ENCODE measurements around the gene VIL1.

DNA sequence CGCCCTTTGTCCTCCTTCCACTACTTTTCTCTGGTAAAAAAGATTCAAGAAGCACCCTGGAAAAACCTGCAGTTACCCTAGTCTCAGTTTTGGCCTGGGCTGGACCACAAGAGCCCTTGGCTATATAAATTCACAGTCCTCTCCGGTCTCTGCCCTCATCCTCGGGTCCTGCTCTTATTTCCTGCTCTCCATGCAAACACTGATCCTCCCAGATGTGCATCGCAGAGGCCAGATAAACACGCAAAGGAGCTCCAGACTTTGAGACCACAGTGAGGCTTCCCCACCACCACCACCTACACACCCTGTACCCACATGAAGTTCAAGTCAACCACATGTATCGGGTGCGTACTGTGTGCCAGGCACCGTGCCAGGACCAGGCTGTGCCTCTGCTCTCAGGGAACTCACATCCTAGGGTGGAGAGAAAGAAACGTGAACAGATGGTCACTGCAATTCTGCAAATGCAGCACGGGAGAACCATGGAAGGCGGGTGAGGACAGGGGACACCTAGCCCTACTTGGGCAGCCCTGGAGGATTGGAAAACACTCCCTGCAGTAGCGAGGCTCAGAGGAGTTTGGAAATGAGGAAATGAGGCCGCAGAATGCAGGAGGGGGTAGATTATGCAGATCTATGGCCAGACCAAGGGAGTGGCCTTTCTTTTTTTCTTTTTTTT, 11.8 kb upstream of the VIL1 start:
- TF ChIP-seq, protein P1, sequence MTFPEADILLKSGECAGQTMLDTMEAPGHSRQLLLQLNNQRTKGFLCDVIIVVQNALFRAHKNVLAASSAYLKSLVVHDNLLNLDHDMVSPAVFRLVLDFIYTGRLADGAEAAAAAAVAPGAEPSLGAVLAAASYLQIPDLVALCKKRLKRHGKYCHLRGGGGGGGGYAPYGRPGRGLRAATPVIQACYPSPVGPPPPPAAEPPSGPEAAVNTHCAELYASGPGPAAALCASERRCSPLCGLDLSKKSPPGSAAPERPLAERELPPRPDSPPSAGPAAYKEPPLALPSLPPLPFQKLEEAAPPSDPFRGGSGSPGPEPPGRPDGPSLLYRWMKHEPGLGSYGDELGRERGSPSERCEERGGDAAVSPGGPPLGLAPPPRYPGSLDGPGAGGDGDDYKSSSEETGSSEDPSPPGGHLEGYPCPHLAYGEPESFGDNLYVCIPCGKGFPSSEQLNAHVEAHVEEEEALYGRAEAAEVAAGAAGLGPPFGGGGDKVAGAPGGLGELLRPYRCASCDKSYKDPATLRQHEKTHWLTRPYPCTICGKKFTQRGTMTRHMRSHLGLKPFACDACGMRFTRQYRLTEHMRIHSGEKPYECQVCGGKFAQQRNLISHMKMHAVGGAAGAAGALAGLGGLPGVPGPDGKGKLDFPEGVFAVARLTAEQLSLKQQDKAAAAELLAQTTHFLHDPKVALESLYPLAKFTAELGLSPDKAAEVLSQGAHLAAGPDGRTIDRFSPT (tag by site-specific recombination; IDR thresholded peaks at IDR 0.05), result no peak
- TF ChIP-seq, protein P2, sequence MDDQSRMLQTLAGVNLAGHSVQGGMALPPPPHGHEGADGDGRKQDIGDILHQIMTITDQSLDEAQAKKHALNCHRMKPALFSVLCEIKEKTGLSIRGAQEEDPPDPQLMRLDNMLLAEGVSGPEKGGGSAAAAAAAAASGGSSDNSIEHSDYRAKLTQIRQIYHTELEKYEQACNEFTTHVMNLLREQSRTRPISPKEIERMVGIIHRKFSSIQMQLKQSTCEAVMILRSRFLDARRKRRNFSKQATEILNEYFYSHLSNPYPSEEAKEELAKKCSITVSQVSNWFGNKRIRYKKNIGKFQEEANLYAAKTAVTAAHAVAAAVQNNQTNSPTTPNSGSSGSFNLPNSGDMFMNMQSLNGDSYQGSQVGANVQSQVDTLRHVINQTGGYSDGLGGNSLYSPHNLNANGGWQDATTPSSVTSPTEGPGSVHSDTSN (CRISPR knock-in tag; IDR thresholded peaks at IDR 0.05), result no peak
- TF ChIP-seq, protein P3, sequence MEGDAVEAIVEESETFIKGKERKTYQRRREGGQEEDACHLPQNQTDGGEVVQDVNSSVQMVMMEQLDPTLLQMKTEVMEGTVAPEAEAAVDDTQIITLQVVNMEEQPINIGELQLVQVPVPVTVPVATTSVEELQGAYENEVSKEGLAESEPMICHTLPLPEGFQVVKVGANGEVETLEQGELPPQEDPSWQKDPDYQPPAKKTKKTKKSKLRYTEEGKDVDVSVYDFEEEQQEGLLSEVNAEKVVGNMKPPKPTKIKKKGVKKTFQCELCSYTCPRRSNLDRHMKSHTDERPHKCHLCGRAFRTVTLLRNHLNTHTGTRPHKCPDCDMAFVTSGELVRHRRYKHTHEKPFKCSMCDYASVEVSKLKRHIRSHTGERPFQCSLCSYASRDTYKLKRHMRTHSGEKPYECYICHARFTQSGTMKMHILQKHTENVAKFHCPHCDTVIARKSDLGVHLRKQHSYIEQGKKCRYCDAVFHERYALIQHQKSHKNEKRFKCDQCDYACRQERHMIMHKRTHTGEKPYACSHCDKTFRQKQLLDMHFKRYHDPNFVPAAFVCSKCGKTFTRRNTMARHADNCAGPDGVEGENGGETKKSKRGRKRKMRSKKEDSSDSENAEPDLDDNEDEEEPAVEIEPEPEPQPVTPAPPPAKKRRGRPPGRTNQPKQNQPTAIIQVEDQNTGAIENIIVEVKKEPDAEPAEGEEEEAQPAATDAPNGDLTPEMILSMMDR (tag by site-specific recombination; IDR thresholded peaks at IDR 0.05), result no peak
- TF ChIP-seq ZNF549 (tag by site-specific recombination; IDR thresholded peaks at IDR 0.05) (no peak), ZNF239 (tag by site-specific recombination; IDR thresholded peaks at IDR 0.05) (no peak), ZNF664 (tag by site-specific recombination; IDR thresholded peaks at IDR 0.05) (no peak), ZNF776 (tag by site-specific recombination; IDR thresholded peaks at IDR 0.05; ENCODE audit: borderline replicate concordance) (no peak), ZBTB21 (tag by site-specific recombination; IDR thresholded peaks at IDR 0.05) (no peak)
- TF ChIP-seq, protein P4, sequence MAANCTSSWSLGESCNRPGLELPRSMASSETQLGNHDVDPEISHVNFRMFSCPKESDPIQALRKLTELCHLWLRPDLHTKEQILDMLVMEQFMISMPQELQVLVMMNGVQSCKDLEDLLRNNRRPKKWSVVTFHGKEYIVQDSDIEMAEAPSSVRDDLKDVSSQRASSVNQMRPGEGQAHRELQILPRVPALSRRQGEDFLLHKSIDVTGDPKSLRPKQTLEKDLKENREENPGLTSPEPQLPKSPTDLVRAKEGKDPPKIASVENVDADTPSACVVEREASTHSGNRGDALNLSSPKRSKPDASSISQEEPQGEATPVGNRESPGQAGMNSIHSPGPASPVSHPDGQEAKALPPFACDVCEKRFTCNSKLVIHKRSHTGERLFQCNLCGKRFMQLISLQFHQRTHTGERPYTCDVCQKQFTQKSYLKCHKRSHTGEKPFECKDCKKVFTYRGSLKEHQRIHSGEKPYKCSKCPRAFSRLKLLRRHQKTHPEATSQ (tag by site-specific recombination; IDR thresholded peaks at IDR 0.05), result no peak
- TF ChIP-seq, protein P5, sequence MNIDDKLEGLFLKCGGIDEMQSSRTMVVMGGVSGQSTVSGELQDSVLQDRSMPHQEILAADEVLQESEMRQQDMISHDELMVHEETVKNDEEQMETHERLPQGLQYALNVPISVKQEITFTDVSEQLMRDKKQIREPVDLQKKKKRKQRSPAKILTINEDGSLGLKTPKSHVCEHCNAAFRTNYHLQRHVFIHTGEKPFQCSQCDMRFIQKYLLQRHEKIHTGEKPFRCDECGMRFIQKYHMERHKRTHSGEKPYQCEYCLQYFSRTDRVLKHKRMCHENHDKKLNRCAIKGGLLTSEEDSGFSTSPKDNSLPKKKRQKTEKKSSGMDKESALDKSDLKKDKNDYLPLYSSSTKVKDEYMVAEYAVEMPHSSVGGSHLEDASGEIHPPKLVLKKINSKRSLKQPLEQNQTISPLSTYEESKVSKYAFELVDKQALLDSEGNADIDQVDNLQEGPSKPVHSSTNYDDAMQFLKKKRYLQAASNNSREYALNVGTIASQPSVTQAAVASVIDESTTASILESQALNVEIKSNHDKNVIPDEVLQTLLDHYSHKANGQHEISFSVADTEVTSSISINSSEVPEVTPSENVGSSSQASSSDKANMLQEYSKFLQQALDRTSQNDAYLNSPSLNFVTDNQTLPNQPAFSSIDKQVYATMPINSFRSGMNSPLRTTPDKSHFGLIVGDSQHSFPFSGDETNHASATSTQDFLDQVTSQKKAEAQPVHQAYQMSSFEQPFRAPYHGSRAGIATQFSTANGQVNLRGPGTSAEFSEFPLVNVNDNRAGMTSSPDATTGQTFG (tag by site-specific recombination; IDR thresholded peaks at IDR 0.05; ENCODE audit: borderline replicate concordance), result no peak
- TF ChIP-seq, protein P6, sequence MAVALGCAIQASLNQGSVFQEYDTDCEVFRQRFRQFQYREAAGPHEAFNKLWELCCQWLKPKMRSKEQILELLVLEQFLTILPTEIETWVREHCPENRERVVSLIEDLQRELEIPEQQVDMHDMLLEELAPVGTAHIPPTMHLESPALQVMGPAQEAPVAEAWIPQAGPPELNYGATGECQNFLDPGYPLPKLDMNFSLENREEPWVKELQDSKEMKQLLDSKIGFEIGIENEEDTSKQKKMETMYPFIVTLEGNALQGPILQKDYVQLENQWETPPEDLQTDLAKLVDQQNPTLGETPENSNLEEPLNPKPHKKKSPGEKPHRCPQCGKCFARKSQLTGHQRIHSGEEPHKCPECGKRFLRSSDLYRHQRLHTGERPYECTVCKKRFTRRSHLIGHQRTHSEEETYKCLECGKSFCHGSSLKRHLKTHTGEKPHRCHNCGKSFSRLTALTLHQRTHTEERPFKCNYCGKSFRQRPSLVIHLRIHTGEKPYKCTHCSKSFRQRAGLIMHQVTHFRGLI (tag by site-specific recombination; IDR thresholded peaks at IDR 0.05), result no peak
